HG02759 (cell line): ENCODE data around the gene EMILIN2.

ENCODE experiments used
- ATAC-seq: cut with Tn5 transposase; IDR thresholded peaks from one replicate; pipeline ENCODE4 v1.9.1; 2021; ENCODE audit warnings: mild to moderate bottlenecking, moderate library complexity; ENCODE audit not compliant: unreplicated experiment

The EMILIN2 gene

DNA sequence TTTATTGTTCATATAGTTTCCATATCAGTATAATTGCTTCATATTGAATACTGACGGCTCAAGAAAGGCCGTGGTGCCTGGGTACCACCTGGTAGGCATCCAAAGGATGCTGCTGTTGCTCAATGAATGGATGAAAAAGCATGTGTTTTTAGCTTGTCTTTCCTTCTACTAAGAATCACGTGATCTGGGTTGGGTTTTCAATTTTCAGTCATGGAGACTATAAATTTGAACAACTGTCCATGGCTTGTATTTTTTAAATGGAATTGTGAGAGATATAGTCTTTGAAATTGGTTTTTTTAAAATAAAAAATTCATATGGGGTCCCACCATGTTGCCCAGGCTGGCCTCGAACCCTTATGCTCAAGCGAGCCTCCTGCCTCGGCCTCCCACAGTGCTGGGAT lies 25.3 kb downstream of the EMILIN2 start:
- no peak for ATAC-seq

DNA sequence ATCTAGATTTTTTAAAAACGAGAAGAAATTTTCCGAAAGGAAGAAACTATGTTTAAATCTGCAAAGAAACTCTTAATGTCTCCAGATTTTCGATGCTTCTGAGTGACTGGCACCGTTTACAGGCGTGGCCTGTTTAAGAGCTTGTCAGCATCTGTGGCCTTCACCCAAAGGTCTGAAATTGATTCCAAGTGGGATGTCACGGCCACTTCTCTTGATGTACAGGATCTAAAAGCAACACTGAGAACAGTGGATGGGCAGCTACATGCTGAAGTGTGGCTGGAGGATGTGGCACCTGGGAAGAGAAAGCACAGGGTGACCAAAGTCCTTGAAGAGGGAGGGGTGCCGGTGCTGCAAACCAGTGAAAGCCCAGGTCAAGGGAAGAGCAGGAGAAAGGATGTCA lies 28.0 kb downstream of the EMILIN2 start:
- no peak for ATAC-seq

DNA sequence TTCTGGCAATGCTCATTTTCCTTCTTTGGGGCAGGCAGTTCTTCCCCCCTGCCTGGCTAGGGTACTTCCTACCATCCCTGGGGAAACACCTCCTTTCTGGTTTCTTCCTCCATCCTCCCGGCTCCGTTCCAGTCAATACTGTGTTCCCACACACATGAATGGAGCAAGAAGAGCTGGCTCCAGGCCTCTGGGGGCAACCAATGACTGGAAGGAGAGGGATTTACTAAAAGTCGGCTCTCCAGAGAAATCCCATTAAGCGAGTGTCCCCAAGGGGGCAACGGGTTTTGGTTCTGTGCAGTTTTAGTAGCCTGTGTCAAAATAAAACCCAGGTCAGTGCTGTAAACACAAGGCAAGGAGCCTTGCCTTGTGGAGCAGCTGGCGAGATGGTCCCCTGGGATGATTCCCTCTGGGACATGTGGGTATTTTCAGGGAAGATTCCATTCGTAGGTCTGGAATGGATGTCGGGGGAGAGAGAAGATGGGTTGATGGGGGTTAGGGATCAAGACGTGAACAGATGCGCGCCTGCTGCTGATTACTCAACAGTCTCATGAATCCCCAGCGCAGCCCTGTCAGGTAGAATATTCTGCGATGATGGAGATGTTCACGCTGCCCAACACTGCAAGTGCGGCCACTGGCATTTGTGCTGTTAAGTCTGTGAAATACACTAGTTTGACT lies 32.0 kb downstream of the EMILIN2 start:
- no peak for ATAC-seq

DNA sequence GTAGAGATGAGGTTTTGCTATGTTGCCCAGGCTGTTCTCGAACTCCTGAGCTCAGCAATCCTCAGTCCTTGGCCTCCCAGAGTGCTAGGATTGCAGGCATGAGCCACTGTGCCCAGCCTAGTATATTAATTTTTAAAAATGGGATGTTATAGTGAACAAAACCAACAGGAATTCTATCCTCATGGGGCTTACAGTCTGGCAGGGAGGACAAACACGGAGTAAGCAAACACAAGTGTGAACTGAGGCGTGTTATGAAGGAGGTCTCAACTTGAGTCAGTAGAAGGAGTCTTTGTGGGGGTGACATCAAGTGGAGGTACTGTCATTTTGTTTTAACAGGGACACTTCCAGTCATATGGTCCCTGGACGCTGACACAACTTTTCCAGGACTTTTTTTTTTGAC lies 33.1 kb downstream of the EMILIN2 start:
- ATAC-seq: no peak

DNA sequence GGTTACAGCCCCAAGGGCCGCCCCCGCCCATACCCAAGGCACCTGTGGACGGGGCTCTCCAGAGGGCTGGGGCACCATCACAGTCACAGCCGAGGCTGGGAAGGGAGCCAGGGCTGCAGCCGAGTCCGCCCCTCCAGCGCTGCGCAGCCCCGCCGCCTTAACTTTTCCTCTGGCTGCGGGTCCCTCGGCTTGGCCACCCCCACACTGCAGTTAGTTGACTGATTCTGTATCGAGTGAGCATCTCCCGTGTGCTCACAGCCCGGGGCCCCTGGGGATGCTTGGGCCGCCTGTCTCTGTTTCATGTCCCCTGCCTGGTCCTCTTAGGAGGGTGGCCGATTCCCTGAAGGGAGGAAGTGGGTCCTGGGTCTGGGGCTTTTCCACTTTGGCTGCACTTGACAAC lies 33.7 kb downstream of the EMILIN2 start:
- ATAC-seq: no peak

DNA sequence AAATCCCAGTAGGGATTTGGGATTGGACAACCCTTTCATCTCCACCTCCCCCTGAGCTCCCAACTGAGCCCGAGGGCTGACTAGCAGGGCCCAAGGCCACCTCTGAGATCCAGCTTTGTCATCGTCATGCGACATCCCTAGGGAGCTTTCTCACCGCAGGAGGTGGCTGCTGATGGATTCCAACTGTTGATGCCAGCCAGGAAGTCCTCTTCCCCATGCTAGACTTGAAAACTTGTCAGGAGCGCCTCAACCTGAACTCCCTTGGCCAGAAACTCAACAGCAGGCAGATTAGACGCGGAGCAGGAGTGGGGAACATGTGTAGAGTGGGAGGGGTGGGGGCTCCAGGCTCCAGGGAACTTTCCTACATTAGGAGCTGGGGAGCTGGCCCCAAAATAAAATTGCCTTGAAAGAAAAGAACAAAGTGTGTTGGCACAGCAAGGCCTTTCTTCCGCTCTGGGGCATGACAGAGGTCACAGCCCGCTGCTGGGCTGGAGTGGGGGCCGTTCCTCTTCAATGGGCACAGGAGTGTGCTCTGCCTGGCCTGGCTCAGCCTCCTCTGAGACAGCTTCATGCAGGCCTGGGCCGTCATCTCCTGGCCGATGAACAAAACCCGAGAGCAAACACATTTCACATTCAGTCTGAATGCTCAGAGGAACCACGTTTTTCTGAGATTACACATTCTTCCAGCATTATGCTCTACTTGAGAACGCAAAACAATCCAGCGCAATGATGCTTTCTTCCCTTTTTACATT lies 34.5 kb downstream of the EMILIN2 start:
- no peak for ATAC-seq

DNA sequence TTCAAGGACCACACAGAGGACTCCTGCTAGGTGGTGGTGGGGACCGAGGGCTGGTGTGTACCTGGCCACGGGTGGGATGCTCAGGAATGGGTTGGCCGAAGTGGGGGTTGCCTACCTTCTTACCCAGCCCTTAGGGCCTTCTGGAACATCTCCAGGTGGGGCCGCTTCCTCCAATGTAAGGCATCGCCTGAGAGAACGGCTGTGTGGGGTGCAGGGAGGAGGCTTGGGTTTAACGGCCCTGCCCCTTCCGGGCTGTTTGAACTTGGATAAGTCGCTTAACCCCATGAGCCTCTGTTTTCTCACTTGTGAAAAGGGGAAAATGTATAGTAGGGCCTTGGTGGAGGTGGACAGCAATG lies 35.0 kb downstream of the EMILIN2 start:
- no peak for ATAC-seq

DNA sequence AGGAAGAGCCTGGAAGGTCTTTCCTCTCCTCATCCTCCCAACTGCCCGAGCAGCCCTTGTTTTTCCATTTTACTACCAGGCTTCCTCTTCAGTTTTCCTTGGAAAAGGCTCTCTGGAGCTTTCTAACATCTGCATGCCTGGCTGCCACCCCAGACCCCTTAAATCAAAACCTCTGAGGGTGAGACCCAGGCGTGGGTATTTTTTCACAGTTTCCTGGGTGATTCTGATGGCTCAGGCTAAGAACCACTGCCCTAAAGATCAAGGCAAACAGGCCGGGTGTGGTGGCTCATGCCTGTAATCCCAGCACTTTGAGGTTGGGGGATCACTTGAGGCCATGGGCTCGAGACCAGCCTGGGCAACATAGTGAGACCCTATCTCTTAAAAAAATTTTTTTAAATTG lies 35.4 kb downstream of the EMILIN2 start:
- no peak for ATAC-seq

DNA sequence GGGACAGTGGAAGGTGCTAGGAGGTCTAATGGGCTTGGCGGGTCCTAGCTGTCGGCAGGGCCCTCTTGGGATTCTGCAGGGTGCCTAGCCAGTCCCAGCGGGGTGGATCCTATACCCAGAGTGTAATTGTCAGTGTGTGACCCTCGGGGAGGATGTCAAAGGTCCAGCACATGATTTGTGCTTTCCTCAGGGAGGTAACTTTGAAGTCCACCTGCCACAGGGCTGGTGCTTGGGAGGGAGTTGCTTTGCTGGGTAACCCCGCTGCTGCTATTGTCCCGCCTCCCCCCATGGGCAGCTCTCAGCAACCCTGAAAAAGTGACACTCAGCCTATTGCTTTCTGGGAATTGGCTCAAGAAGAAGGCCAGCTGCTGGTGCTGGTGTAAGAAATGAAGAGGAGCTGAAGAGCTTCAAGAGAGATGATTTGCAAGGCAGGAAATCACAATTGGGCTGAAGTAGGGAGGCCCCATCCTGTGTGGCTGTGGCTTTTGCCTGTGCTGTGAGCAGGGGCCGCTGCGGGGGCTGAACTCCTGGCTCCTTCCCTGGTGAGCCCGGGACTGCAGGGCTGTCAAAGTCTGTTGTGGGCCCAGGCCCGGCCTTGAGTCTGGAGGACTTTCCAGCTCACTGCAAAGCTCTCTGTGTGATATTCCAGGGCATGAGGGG lies 36.4 kb downstream of the EMILIN2 start:
- ATAC-seq: peak; percentile 66

DNA sequence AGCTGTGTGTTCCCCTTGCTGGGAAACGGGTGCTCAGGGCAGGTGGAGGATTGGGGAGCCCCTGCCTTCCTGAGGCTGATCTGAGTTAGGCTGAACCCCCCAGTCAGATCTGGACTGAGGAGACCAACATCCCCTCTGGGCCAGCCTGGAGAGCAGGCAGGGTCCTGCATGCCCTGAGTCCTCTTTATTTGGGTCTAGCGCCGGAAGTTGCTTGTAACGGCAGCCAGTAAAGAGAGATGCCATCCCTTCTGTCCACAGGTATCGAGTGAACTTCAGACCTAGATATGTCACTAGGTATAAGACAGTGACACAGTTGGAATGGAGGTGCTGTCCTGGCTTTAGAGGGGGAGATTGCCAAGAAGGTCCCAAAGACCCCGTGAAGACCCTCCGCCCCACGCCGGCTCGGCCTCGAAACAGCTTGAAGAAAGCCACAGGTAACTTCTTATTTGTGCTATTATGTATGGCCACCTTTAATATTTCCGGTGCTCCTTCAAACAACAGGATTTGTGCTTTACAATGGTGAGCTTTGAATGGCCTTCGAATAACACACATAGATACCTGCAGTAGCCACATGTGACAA lies 38.0 kb downstream of the EMILIN2 start:
- no peak for ATAC-seq

DNA sequence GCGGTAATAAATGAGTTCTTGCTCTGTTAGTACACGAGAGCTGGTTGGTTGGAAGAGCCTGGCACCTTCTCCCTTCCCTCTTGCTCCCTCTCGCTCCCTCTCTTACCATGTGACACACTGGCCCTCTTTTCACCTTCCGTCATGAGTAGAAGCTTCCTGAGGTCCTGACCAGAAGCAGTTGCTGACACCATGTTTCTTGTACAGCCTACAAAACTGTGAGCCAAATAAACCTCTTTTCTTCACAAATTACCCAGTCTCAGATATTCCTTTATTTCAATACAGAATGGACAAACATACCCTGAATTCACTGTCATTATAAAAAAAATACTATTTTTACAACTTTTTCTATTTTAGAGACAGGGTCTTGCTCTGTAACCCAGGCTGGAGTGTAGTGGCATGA lies 40.7 kb downstream of the EMILIN2 start:
- no peak for ATAC-seq

DNA sequence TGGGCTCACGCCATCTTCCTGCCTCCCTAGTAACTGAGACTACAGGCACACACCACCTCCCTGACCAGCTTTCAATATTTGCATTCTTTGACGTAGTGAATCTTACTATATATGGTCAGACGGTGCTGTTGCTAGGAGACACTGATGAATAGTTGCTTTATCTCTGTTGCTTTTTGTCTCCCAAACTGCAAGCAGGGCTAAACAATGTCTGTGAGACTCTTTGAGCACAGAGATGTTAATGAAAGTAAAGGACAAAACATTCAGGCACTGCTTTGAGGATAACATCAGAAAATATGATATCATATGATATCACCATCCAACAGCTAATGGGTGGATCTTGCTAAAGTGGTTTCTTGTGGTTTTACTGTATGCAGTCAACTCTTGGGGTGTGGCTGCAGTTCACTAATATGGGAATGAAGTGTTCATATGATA lies 43.0 kb downstream of the EMILIN2 start:
- ATAC-seq: no peak

DNA sequence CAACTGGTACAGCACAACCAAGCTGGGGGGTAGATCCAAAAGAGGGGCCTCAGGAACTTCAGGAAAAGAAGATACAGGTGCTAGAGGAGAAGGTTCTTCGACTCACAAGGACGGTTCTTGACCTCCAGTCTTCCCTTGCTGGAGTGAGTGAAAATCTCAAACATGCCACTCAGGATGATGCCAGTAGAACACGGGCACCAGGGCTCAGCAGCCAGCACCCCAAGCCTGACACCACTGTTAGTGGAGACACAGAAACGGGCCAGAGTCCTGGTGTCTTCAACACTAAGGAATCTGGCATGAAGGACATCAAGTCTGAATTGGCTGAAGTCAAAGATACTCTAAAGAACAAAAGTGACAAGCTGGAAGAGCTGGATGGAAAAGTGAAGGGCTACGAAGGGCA lies 43.8 kb downstream of the EMILIN2 start:
- ATAC-seq: no peak

DNA sequence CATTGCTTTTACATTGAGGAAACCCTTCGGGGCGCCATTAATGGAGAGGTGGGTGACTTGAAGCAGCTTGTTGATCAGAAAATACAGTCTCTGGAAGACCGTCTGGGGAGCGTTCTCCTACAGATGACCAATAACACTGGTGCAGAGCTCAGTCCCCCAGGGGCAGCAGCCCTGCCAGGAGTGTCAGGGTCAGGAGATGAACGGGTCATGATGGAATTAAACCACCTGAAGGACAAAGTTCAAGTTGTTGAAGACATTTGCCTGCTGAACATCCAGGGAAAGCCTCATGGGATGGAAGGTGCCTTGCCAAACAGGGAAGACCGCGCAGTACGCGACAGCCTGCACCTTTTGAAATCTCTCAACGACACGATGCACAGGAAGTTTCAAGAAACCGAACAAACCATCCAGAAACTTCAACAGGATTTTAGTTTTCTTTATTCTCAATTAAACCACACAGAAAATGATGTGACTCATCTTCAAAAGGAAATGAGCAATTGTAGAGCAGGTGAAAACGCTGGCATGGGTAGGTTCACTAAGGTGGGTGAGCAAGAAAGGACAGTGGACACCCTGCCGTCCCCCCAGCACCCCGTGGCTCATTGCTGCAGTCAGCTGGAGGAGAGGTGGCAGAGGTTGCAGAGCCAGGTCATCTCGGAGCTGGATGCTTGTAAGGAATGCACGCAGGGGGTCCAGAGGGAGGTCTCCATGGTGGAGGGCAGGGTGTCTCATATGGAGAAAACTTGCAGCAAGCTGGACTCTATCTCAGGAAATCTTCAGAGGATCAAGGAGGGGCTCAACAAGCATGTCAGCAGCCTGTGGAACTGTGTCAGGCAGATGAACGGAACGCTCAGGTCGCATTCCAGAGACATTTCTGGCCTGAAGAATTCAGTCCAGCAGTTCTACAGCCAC lies 45.0 kb downstream of the EMILIN2 start:
- no peak for ATAC-seq

DNA sequence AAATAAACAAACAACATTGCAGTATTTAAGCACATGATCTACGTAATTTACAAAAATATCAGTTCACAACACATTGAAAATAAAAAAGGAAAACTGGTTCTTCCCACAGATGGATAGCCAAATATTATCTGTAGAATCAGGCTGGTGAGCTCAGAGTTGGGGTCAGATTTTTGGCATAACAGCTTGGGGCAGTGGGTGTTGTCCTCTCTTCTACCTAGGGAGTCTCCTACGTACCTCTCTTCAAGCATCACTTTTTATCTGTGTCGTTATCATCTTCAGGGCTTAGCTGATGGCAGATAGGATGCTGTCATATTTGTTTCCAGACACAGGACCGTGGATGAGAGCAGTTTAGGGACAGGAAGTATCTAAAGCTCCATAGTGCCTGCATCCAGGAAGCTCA lies 46.2 kb downstream of the EMILIN2 start:
- no peak for ATAC-seq

DNA sequence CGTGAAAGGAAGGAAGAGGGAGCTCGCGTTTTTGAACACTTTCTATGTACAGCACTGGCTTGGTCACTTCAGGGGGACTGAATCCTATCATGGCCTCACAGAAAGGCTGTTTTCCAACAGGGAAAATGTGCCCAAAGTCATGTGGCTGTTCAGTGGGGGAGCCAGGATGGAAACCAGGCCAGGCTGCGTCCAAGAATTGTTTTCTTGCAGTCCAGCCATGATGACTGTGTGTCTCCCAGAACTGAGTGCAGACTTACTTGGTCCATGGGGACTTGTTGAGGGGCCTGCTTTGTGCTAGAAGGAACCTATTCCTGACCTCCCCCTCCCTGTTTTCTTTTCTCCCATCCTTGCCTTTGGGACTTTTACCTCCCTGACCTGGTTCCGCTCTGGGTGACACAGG lies 46.9 kb downstream of the EMILIN2 start:
- no peak for ATAC-seq

DNA sequence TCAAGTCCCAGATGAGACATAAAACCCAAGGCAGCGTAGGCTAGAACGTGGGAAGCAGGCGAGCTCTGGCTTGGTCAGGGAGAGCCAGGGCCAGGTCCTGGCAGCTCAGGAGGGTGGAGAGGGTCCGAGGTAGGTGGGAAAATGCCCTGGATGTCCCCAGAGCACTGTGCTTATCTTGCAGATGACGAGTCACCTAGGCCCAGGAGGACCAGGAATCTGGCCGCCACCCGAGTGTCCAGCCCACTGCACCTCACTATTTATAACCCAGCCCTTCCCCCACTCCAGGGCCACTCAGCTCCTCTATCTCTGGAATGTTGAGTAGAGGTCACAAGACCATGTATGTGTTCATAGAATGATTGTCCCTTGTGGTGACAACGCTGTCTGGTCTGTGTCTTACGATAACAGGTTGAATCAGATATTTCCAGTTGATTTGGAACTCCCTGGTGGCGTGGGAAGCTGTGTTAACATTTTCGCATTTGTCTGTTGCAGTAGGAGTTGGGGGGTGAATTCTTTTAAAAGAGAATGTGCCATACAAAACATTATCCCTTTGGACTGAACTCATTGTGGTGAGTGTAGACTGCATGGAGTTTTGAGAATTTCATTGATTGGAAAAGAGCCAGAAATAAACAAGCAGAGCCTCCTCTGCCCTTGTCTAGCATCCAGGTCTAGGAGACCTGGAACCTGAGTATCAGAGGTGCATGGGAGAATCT lies 47.5 kb downstream of the EMILIN2 start:
- no peak for ATAC-seq

DNA sequence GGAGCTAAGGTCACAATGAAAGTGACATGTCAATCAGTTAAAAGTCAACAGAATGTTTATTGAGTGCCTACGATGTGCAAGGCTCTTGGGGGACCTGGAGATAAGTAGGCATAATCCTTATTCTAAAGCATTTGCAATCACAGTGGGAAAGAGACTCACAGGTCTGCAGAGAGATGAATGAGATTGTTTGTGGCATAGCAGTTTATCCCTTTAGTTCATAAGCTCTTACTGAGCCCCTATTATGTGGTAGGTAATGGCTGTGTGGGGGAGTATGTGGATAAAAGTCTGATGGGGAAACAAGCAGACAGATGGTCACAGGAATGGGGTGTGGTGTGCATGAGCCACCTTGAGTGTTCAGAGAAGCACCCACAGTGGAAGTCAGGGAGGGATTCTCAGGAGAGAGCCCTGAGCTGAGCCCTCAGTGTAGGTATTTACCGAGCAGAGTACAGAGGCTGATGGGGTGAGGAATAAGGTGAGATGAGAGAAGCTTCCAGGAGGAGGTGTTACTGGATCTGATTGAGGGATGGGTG lies 48.1 kb downstream of the EMILIN2 start:
- no peak for ATAC-seq

DNA sequence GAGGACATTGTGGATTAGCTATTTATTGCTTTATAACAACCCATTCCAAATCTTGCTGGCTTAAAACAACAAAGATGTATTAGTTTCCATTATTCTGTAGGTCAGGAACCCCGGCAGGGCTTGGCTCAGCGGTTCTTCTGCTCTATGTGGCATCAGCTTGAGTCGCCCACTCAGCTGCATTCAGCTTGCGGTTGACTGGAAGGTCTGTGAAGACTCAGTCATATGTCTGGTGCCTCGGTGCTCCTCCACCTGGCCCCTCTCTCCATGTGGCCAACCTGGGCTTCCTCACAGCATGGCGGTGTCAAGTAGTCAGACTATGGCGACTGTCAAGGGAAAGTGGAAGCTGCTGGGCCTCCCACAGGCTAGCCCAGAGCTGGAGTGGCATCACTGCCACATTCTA lies 48.6 kb downstream of the EMILIN2 start:
- ATAC-seq: no peak

DNA sequence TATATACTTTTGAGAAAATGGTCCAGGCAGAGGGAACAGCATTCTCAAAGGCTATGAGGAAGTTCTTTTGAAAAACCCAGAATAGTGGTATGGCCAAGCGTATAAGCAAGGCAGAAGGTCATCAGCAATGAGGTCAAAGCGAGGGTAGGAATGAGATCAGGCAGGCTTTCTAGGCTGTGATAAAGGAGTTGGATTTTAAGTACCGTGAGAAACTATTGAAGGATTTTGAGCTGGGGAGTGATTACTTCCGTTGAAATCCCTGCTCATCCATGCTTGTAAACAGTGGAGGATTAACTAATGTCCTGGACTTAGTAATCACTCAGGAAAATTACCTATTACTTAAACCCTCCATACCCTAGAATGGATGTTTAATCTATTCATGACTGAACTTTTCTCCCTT lies 50.2 kb downstream of the EMILIN2 start:
- no peak for ATAC-seq
